HEK293 (cell line): Measurements from ENCODE around the gene SPRY1.

Source experiments
- CTCF ChIA-PET: fragments of 350-600 bp; formaldehyde crosslinking; extraction: SDS; loops from one replicate; lab custom pipeline; 2021; ENCODE audit warnings: antibody characterized with exemption; lab: Yijun Ruan, JAX
- POLR2A ChIA-PET: fragments of 300-600 bp; formaldehyde crosslinking; extraction: SDS; loops from one replicate; lab custom pipeline; 2020; ENCODE audit warnings: antibody characterized with exemption, inconsistent platforms; lab: Yijun Ruan, JAX
- H3K27ac ChIP-seq: fragments of 200-500 bp; sonication (Bioruptor generic); 2 replicates; pipeline ENCODE4 v1.5.1; 2014; ENCODE audit warnings: low read depth, low read length, control low read depth, inconsistent platforms; ENCODE audit errors: extremely low read depth
- H3K36me3 ChIP-seq, 2 experiments: fragments of 200-500 bp in 1 of 2; sonication (Bioruptor generic) in 1 of 2; 1 replicate in 1 of 2; 2 replicates in 1 of 2; pipeline ENCODE4 v1.5.1; 2014 to 2017; ENCODE audit warnings: inconsistent platforms in 2 of 2, low read length in 2 of 2; ENCODE audit not compliant: control insufficient read depth in 2 of 2, insufficient read depth in 1 of 2
- H3K4me1 ChIP-seq: fragments of 200-500 bp; sonication (Bioruptor generic); 2 replicates; pipeline ENCODE4 v1.5.1; 2014; ENCODE audit warnings: mild to moderate bottlenecking, low read length, inconsistent platforms; ENCODE audit not compliant: control insufficient read depth, insufficient read depth
- H3K4me3 ChIP-seq: 2 replicates; pipeline ENCODE4 v1.5.1; 2011; ENCODE audit warnings: low read depth, mild to moderate bottlenecking, control low read depth, low read length, moderate library complexity
- H3K9me3 ChIP-seq: fragments of 200-500 bp; sonication (Bioruptor generic); 2 replicates; pipeline ENCODE4 v1.5.1; 2014; ENCODE audit warnings: low read depth, low read length, inconsistent platforms; ENCODE audit not compliant: control insufficient read depth, insufficient read depth
- BCL11B ChIP-seq: fragments of 450-650 bp; formaldehyde crosslinking; IDR thresholded peaks from 2 replicates; pipeline ENCODE4 v1.5.1; 2016; ENCODE audit warnings: low read depth, missing biosample characterization, missing genetic modification characterization
- HIC1 ChIP-seq: fragments of 450-650 bp; formaldehyde crosslinking; IDR thresholded peaks from 2 replicates; pipeline ENCODE4 v1.5.1; 2016; ENCODE audit warnings: missing biosample characterization, missing genetic modification characterization
- HOXD13 ChIP-seq: sonication (generic); formaldehyde crosslinking; IDR thresholded peaks from 2 replicates; pipeline ENCODE4 v1.8.0; 2022; ENCODE audit warnings: missing genetic modification reagents, borderline replicate concordance
- KLF1 ChIP-seq: fragments of 450-650 bp; formaldehyde crosslinking; IDR thresholded peaks from 2 replicates; pipeline ENCODE4 v1.5.1; 2016; ENCODE audit warnings: missing biosample characterization, missing genetic modification characterization
- KLF9 ChIP-seq: fragments of 450-650 bp; formaldehyde crosslinking; IDR thresholded peaks from 2 replicates; pipeline ENCODE4 v1.5.1; 2016; ENCODE audit warnings: missing biosample characterization, missing genetic modification characterization, low read depth
- ZBTB10 ChIP-seq: fragments of 450-650 bp; formaldehyde crosslinking; IDR thresholded peaks from 2 replicates; pipeline ENCODE4 v1.5.1; 2016; ENCODE audit warnings: missing biosample characterization, missing genetic modification characterization
- ZBTB20 ChIP-seq: fragments of 450-650 bp; formaldehyde crosslinking; IDR thresholded peaks from 2 replicates; pipeline ENCODE4 v1.5.1; 2016; ENCODE audit warnings: missing biosample characterization, missing genetic modification characterization
- ZFP37 ChIP-seq: fragments of 450-650 bp; formaldehyde crosslinking; IDR thresholded peaks from 2 replicates; pipeline ENCODE4 v1.5.1; 2016; ENCODE audit warnings: missing biosample characterization, missing genetic modification characterization
- ZNF133 ChIP-seq: fragments of 450-650 bp; formaldehyde crosslinking; IDR thresholded peaks from 2 replicates; pipeline ENCODE4 v1.5.1; 2016; ENCODE audit warnings: missing biosample characterization, missing genetic modification characterization
- ZNF146 ChIP-seq: fragments of 450-650 bp; formaldehyde crosslinking; IDR thresholded peaks from 2 replicates; pipeline ENCODE4 v1.5.1; 2016; ENCODE audit warnings: missing biosample characterization, missing genetic modification characterization
- ZNF157 ChIP-seq: fragments of 450-650 bp; formaldehyde crosslinking; IDR thresholded peaks from 2 replicates; pipeline ENCODE4 v1.5.1; 2016; ENCODE audit warnings: missing biosample characterization, missing genetic modification characterization
- ZNF169 ChIP-seq: fragments of 450-650 bp; formaldehyde crosslinking; IDR thresholded peaks from 2 replicates; pipeline ENCODE4 v1.5.1; 2016; ENCODE audit warnings: missing biosample characterization, missing genetic modification characterization
- ZNF366 ChIP-seq: fragments of 450-650 bp; formaldehyde crosslinking; conservative IDR thresholded peaks from 2 replicates; pipeline ENCODE4 v1.5.1; 2016; ENCODE audit warnings: missing biosample characterization, missing genetic modification characterization
- ZNF433 ChIP-seq: fragments of 450-650 bp; formaldehyde crosslinking; IDR thresholded peaks from 2 replicates; pipeline ENCODE4 v1.5.1; 2016; ENCODE audit warnings: missing biosample characterization, missing genetic modification characterization, low read depth
- ZNF521 ChIP-seq: fragments of 450-650 bp; formaldehyde crosslinking; IDR thresholded peaks from 2 replicates; pipeline ENCODE4 v1.5.1; 2017; ENCODE audit warnings: missing biosample characterization, mild to moderate bottlenecking, missing genetic modification characterization
- ZNF596 ChIP-seq: fragments of 450-650 bp; IDR thresholded peaks from 2 replicates; pipeline ENCODE4 v1.5.0; 2018; ENCODE audit warnings: missing biosample characterization, mild to moderate bottlenecking, missing genetic modification characterization, moderate library complexity
- ZNF624 ChIP-seq: fragments of 450-650 bp; formaldehyde crosslinking; IDR thresholded peaks from 2 replicates; pipeline ENCODE4 v1.5.1; 2017; ENCODE audit warnings: missing biosample characterization, missing genetic modification characterization
- ZNF677 ChIP-seq: fragments of 450-650 bp; IDR thresholded peaks from 2 replicates; pipeline ENCODE4 v1.5.0; 2018; ENCODE audit warnings: missing biosample characterization, mild to moderate bottlenecking, missing genetic modification characterization, moderate library complexity
- ZNF792 ChIP-seq: fragments of 450-650 bp; formaldehyde crosslinking; IDR thresholded peaks from 2 replicates; pipeline ENCODE4 v1.5.1; 2016; ENCODE audit warnings: missing biosample characterization, missing genetic modification characterization
- ZSCAN23 ChIP-seq: fragments of 450-650 bp; formaldehyde crosslinking; IDR thresholded peaks from 2 replicates; pipeline ENCODE4 v1.5.1; 2016; ENCODE audit warnings: missing biosample characterization, missing genetic modification characterization

SPRY1 gene

GRCh38 chr4:123418351-123418931 lies 21.8 kb downstream of the SPRY1 start (continued):
- TF ChIP-seq ZBTB10, result no peak
- TF ChIP-seq ZNF366 (tag by site-specific recombination), result 0 out of 2 replicates have a peak, but pooled peaks have one; percentile 31

- POLR2A ChIA-PET, result no interaction called here
- H3K9me3 ChIP-seq, result no peaks in the 10 kb centered on the region
- peaks cover 16% of the 10 kb centered on the region for H3K4me1 ChIP-seq
- TF ChIP-seq ZNF157 (tag by site-specific recombination) (no peak), KLF9 (tag by site-specific recombination) (no peak), ZBTB20 (no peak), ZNF146 (no peak), ZSCAN23 (tag by site-specific recombination) (no peak), BCL11B (tag by site-specific recombination) (no peak), ZNF624 (no peak), ZNF433 (tag by site-specific recombination) (no peak), ZNF133 (tag by site-specific recombination) (no peak), ZNF169 (no peak), ZFP37 (tag by site-specific recombination) (no peak), ZNF596 (tag by site-specific recombination) (no peak), ZNF677 (tag by site-specific recombination) (no peak), ZNF521 (tag by site-specific recombination) (no peak), HIC1 (tag by site-specific recombination) (no peak), KLF1 (tag by site-specific recombination) (no peak), ZNF792 (tag by site-specific recombination) (no peak), HOXD13 (CRISPR knock-in tag) (no peak)
- H3K36me3 ChIP-seq, result no peaks in the 10 kb centered on the region
- CTCF ChIA-PET, result interaction anchor here (0.6 kb wide), 1 partner anchor 599 kb away, joined by 6 read pairs; no protein-coding TSS in a partner anchor
- no peak overlapping the region for H3K4me3 ChIP-seq
- no peak overlapping the region for H3K27ac ChIP-seq
Observed at GRCh38 chr4:123419885-123420755, 23.5 kb downstream of the SPRY1 start.
